MCF 10A (cell line): ENCODE results near the gene GPRIN1. TPM values are rescaled to one million over a fixed set of nuclear protein-coding genes. Genes with fewer than 3 reads are reported as not detected.

Source experiments
- BruUV-seq: library from RNA; stranded (reverse); fragments of 400-500 nt; replicated peaks from 2 replicates; lab custom pipeline; 2021; lab: Mats Ljungman, UMichigan
- CTCF ChIA-PET: fragments of 300-600 bp; sonication (Branson Sonifier 250); formaldehyde crosslinking; extraction: SDS; loops from one replicate; lab custom pipeline; 2021; ENCODE audit warnings: antibody characterized with exemption, inconsistent platforms; lab: Yijun Ruan, JAX
- POLR2A ChIA-PET: fragments of 300-600, 350-650 bp; sonication (Branson Sonifier 250); formaldehyde crosslinking; extraction: SDS; loops from one replicate; lab custom pipeline; 2020; ENCODE audit warnings: antibody characterized with exemption, inconsistent platforms; lab: Yijun Ruan, JAX
- DNase-seq: peaks from one replicate; pipeline ENCODE4 v3.0.0-alpha.2; 2018; ENCODE audit not compliant: unreplicated experiment
- H3K27ac Mint-ChIP-seq: one replicate; pipeline ENCODE4 v1.8.0; 2022; ENCODE audit warnings: mild to moderate bottlenecking, low read depth, mixed read lengths; ENCODE audit not compliant: unreplicated experiment
- H3K27me3 Mint-ChIP-seq: one replicate; pipeline ENCODE4 v1.8.0; 2022; ENCODE audit warnings: mixed read lengths; ENCODE audit not compliant: insufficient read depth, unreplicated experiment
- H3K36me3 Mint-ChIP-seq: one replicate; pipeline ENCODE4 v1.8.0; 2022; ENCODE audit warnings: mild to moderate bottlenecking, moderate library complexity, mixed read lengths; ENCODE audit not compliant: insufficient read depth, unreplicated experiment
- H3K4me1 Mint-ChIP-seq: one replicate; pipeline ENCODE4 v1.8.0; 2022; ENCODE audit warnings: mixed read lengths; ENCODE audit not compliant: insufficient read depth, unreplicated experiment
- H3K4me3 Mint-ChIP-seq: one replicate; pipeline ENCODE4 v1.8.0; 2022; ENCODE audit warnings: mild to moderate bottlenecking, moderate library complexity, mixed read lengths; ENCODE audit not compliant: unreplicated experiment
- H3K9me3 Mint-ChIP-seq: one replicate; pipeline ENCODE4 v1.8.0; 2022; ENCODE audit warnings: mixed read lengths; ENCODE audit not compliant: unreplicated experiment
- intact Hi-C: fragments of 100-400 bp; cut with micrococcal nuclease; formaldehyde crosslinking; loops from 2 replicates; pipeline ENCODE4 v1.14.1; 2022
- total RNA-seq: library from RNA; stranded (reverse); gene quantifications from 2 replicates; pipeline ENCODE4 v1.2.3, GENCODE V29; 2022
- TF ChIP-seq, protein P1 (sequence below): fragments of 200-600 bp; IDR thresholded peaks from one replicate; pipeline ENCODE4 v1.8.0; 2022; ENCODE audit warnings: antibody characterized with exemption, mild to moderate bottlenecking; ENCODE audit not compliant: unreplicated experiment

GPRIN1 gene
- total RNA-seq, 1 experiment from 2014 or later, result 3.0 TPM

DNA sequence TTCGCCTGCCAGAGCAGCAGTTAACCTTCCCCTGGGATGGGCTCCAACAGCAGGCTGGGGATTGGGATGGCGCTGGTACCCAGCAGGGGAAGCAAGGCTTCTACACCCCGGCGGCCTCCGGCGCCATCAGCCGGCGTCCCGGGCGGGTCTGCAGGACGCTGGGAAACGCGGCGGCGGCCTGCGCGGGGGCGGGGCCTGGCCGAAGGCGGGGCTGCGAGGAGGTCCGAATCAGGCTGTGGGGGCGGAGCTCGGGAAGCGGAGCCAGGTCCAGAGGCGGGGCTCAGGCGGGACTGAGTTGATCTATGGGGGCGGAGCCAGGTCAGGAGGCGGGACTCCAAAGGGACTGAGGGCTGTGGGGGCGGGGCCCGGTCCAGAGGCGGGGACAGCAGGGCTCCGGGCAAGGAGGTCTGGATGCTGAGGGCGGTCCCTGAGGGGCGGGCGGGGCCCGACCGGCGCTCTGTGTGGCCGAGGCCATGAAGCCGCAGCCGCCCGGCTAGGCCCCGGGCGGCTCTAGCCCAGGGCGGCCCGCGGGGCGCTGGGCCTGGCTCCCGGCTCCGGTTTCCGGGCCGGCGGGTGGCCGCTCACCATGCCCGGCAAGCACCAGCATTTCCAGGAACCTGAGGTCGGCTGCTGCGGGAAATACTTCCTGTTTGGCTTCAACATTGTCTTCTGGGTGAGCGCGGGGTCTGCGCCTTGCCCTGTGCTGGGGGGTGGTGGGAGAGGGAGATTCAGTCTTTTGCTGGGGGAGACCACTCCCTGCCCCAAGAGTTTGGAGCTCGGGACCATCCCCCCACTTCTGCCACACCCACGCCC lies 37.3 kb upstream of the GPRIN1 start, which contains the start of gene TSPAN17:
TSS of gene TSPAN17 (plus strand) at position 455 of the 813 bp plus-strand sequence. CDS start at position 587, 132 bp downstream.
- H3K9me3 Mint-ChIP-seq, result no peaks in the 10 kb centered on the region
- POLR2A ChIA-PET, result interaction anchor here (0.6 to 2.6 kb wide), 25 partner anchors 11 to 1660 kb away, joined by 3 to 28 read pairs (median 4); partner anchors contain the start of genes CLTB, FAF2, HIGD2A and NOP16
- intact Hi-C loops, result loop anchor here (1.0 to 5.0 kb wide), 4 partner anchors 36 to 230 kb away; no protein-coding TSS in a partner anchor
- H3K4me3 Mint-ChIP-seq, result peak within 1 kb of the TSS; percentile 80
- H3K27me3 Mint-ChIP-seq, result no peaks in the 10 kb centered on the region
- CTCF ChIA-PET, result interaction anchor here (0.5 to 9.4 kb wide), 22 partner anchors 12 to 234 kb away, joined by 3 to 122 read pairs (median 4); partner anchors contain the start of genes EIF4E1B, GPRIN1 and SNCB
- peaks cover 21% of the 10 kb centered on the region for H3K4me1 Mint-ChIP-seq
- TF ChIP-seq, protein P1, sequence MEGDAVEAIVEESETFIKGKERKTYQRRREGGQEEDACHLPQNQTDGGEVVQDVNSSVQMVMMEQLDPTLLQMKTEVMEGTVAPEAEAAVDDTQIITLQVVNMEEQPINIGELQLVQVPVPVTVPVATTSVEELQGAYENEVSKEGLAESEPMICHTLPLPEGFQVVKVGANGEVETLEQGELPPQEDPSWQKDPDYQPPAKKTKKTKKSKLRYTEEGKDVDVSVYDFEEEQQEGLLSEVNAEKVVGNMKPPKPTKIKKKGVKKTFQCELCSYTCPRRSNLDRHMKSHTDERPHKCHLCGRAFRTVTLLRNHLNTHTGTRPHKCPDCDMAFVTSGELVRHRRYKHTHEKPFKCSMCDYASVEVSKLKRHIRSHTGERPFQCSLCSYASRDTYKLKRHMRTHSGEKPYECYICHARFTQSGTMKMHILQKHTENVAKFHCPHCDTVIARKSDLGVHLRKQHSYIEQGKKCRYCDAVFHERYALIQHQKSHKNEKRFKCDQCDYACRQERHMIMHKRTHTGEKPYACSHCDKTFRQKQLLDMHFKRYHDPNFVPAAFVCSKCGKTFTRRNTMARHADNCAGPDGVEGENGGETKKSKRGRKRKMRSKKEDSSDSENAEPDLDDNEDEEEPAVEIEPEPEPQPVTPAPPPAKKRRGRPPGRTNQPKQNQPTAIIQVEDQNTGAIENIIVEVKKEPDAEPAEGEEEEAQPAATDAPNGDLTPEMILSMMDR, result peak; percentile 49
- H3K27ac Mint-ChIP-seq, result peak within 1 kb of the TSS; percentile 76
- BruUV-seq, result no TSS peak
- peak; percentile 100 for DNase-seq
- no peaks in the 10 kb centered on the region for H3K36me3 Mint-ChIP-seq

DNA sequence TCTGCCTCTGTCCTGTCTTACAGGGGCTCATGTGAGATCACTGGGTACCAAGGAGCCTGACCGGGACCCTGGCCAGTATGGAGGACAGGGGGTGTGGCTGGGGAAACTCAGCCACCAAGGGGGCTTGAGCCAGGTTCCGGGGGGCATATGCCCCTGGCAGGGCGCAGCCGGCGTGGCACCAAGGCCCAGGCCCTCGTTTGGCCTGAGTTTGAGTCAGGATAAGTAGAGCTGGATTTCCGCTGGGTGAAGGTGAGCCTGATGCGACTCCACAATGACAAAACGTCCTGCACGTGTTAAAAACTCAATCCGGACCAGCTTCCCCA lies 36.7 kb upstream of the GPRIN1 start:
- Mint-ChIP-seq H3K9me3 (no peaks in the 10 kb centered on the region), H3K36me3 (no peaks in the 10 kb centered on the region), H3K4me1 (peaks cover 21% of the 10 kb centered on the region), H3K27me3 (no peaks in the 10 kb centered on the region), H3K27ac (peak overlapping the region; percentile 76), H3K4me3 (peak overlapping the region; percentile 80)
- POLR2A ChIA-PET, result interaction anchor here (0.6 to 2.6 kb wide), 24 partner anchors 11 to 1659 kb away, joined by 3 to 28 read pairs (median 4); partner anchors contain the start of genes CLTB, FAF2, HIGD2A and NOP16
- CTCF ChIA-PET, result interaction anchor here (0.6 to 9.4 kb wide), 19 partner anchors 11 to 234 kb away, joined by 3 to 122 read pairs (median 4); partner anchors contain the start of genes EIF4E1B, GPRIN1 and SNCB
- intact Hi-C loops, result loop anchor here (1.0 to 5.0 kb wide), 4 partner anchors 35 to 229 kb away; no protein-coding TSS in a partner anchor
- TF ChIP-seq, protein P1, result no peak
- no peak for DNase-seq
- no TSS peak for BruUV-seq

DNA sequence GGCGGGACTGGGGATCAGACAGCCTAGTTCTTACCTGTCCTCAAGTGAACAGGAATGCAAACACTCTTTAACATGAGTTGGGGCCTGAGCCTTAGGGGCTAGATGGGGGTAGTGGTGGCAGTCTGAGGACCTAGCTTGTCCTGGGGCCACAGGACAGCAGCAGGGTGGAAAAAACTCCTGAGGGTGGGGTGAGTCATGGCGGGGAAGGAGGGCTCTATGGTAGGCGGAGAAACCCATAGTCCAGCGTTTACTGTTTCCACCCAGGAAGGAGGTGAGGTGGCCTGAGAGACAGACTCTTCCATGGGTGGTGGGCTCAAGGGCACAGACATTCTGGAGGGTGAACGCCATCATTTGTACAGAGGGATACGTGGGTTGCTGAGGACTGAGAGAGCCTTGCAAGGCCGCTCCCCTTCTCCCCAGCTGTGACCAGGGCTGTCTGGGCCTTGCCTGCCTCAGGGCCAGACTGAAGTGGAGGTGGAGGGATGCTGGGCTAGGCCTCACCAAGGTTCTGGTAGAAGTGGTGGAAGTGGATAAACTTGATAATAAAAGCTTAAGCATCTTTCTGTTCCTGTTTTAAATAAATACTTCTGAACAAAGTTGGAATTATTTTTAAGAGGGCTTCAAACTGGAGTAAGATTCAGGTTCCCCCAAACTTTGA lies 36.2 kb upstream of the GPRIN1 start:
- DNase-seq, result no peak
- Mint-ChIP-seq H3K27ac (peak overlapping the region; percentile 76), H3K4me1 (peaks cover 21% of the 10 kb centered on the region), H3K27me3 (no peaks in the 10 kb centered on the region), H3K36me3 (no peaks in the 10 kb centered on the region), H3K4me3 (peak overlapping the region; percentile 80), H3K9me3 (no peaks in the 10 kb centered on the region)
- CTCF ChIA-PET, result interaction anchor here (0.7 to 9.4 kb wide), 15 partner anchors 12 to 108 kb away, joined by 3 to 122 read pairs (median 4); partner anchors contain the start of genes EIF4E1B and SNCB
- intact Hi-C loops, result loop anchor here (5.0 kb wide), 1 partner anchor 89 kb away; no protein-coding TSS in a partner anchor
- BruUV-seq, result no TSS peak
- POLR2A ChIA-PET, result interaction anchor here (0.6 to 2.6 kb wide), 17 partner anchors 12 to 1659 kb away, joined by 3 to 28 read pairs (median 4); partner anchors contain the start of genes CLTB, FAF2 and RNF44
- TF ChIP-seq, protein P1, result no peak
